ENCODE measurements around the gene CEMIP. TPM values are rescaled to one million over a fixed set of nuclear protein-coding genes. Genes with fewer than 3 reads are reported as not detected.
A peak's percentile ranks its signal among the peaks of the same experiment; 100 is the strongest.

The CEMIP gene
- total RNA-seq, 2 experiments from 2014 or later = not detected

- Histone ChIP-seq H3K36me3 (ENCODE audit: insufficient read depth, low read length) (no peaks in the 10 kb centered on the region), H3K9me2 (ENCODE audit: insufficient read depth, low read length) (no peaks in the 10 kb centered on the region), H3K27ac (ENCODE audit: low read depth, low read length, poor library complexity, severe bottlenecking) (no peak overlapping the region), H2AFZ (ENCODE audit: low read length) (no peak overlapping the region), H3K79me2 (ENCODE audit: insufficient read depth, low read depth, low read length) (no peaks in the 10 kb centered on the region), H4K20me1 (ENCODE audit: insufficient read depth, low read length) (no peaks in the 10 kb centered on the region), H3K4me2 (ENCODE audit: low read length) (no peak overlapping the region), H3K4me3 (ENCODE audit: low read depth, low read length, poor library complexity, severe bottlenecking) (no peak overlapping the region), H3K9me3 (ENCODE audit: low read length) (no peaks in the 10 kb centered on the region), H3K4me1 (ENCODE audit: insufficient read depth, low read length, poor library complexity, severe bottlenecking) (no peaks in the 10 kb centered on the region)
- CTCF ChIA-PET (ENCODE audit: unreplicated experiment) = no interaction called here
- no peak for TF ChIP-seq EZH2phosphoT487 (IDR thresholded peaks at IDR 0.05; ENCODE audit: borderline replicate concordance, low read depth, low read length)
- no peak for TF ChIP-seq CTCF (conservative IDR thresholded peaks at IDR 0.05; ENCODE audit: low read length)
- POLR2A ChIA-PET = interaction anchor here (0.5 kb wide), 1 partner anchor 11 kb away, joined by 3 read pairs; no protein-coding TSS in a partner anchor
- intact Hi-C loops (cut with micrococcal nuclease; ENCODE audit: unreplicated experiment) = loop anchor here (10.0 kb wide), 1 partner anchor 211 kb away; no protein-coding TSS in a partner anchor
- BruUV-seq (replicated peaks) = no TSS peak
- DNase-seq (ENCODE audit: low spot score) = no peak
Observed at GRCh38 chr15:80775338-80775737, 3.8 kb upstream of the CEMIP start.

DNA sequence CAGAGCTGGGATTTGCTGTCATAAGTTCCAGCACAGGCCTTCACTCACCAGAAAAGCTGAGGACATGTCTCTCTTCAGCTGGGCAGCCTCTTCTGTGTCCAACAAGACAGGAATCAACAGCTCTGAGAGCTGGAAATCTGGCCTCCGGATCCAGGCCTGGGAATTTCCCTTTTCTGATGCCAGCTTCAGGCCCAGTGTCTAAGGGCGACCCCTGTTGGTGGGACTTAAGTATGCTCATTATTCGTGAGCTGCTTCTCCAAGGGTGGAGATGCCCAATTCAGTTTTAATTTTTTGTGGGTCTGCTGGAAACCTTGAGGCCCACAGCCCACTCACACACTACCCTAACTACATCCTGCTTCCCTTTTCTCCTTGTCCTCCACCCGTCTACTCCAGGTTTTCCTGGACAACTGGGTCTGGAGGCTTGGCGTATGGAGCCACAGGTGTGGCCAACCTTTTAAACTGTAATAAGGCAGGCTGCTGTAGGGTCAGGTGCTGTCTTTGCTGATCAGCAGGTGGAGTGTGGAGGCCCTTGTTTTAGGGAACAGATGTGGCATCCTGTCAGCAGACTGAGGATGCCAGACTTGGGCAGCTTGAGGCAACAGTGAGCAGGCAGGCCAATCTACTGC, 2.6 kb upstream of the CEMIP start:
- CTCF ChIA-PET (ENCODE audit: unreplicated experiment) = interaction anchor here (0.5 to 0.8 kb wide), 2 partner anchors 366 to 1135 kb away, joined by 3 read pairs; no protein-coding TSS in a partner anchor
- no TSS peak for BruUV-seq (replicated peaks)

More for the DNA sequence above, 2.6 kb upstream of the CEMIP start:
- POLR2A ChIA-PET = no interaction called here
- intact Hi-C loops (cut with micrococcal nuclease; ENCODE audit: unreplicated experiment) = loop anchor here (2.0 to 10.0 kb wide), 2 partner anchors 212 to 322 kb away; no protein-coding TSS in a partner anchor
- no peaks in the 10 kb centered on the region for H3K79me2 ChIP-seq (ENCODE audit: insufficient read depth, low read depth, low read length)
- TF ChIP-seq EZH2phosphoT487 (IDR thresholded peaks at IDR 0.05; ENCODE audit: borderline replicate concordance, low read depth, low read length) (no peak), CTCF (conservative IDR thresholded peaks at IDR 0.05; ENCODE audit: low read length) (peak; percentile 91)
- no peak overlapping the region for H3K4me2 ChIP-seq (ENCODE audit: low read length)
- no peaks in the 10 kb centered on the region for H3K4me1 ChIP-seq (ENCODE audit: insufficient read depth, low read length, poor library complexity, severe bottlenecking)
- DNase-seq (ENCODE audit: low spot score) = peak; percentile 51
- no peak overlapping the region for H3K4me3 ChIP-seq (ENCODE audit: low read depth, low read length, poor library complexity, severe bottlenecking)
- no peaks in the 10 kb centered on the region for H3K9me3 ChIP-seq (ENCODE audit: low read length)
- H3K27ac ChIP-seq (ENCODE audit: low read depth, low read length, poor library complexity, severe bottlenecking) = no peak overlapping the region
- no peak overlapping the region for H2AFZ ChIP-seq (ENCODE audit: low read length)
- H3K9me2 ChIP-seq (ENCODE audit: insufficient read depth, low read length) = no peaks in the 10 kb centered on the region
- H3K36me3 ChIP-seq (ENCODE audit: insufficient read depth, low read length) = no peaks in the 10 kb centered on the region
- no peaks in the 10 kb centered on the region for H4K20me1 ChIP-seq (ENCODE audit: insufficient read depth, low read length)

Data from OCI-LY7 (cell line).